ENCODE data around the gene ASXL2.
A peak's percentile ranks its signal among the peaks of the same experiment; 100 is the strongest.
"Not testable (repeated sequence)": the region's sequence is repeated elsewhere in the genome, so short reads cannot be mapped to it uniquely, and the experiment has no call there.

ASXL2 gene

DNA sequence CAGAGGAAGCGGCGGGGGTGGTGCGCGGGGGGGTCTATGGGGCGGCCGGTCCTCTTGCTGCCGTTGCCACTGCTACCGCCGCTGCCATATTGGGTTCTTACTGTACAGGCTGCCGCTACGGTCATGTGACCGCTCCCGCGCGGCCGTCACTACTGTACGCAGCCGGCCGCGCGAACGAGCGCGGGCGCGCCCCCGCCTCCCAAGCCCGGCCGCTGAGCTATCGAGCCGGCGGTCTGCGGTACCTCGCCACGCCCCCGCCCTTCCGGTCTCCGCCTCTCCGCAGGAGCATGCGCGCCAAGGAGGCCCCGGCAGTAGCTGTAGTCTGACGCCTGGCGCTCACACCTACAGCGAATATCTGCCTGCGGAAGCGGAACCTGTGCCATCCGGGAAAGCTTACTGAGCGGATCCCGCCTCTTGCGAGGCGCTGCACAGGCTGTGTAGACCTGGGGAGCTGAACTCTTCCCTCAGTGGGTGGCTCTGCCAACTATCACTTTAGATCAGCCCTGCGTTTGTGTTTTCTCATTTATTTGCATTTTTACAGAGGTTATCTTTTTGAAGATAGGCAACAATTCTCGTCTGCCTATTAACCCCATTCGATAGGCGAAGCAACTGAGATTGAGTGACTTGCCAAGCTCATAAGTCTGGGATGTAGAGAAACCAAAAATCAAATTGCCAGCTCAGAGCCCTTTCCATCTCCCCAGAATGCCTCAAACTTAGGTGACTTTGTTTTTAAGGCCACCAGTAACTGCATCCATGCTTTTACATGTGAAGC lies at the start of gene ASXL2:
TSS of gene ASXL2 (minus strand) at position 127 of the 772 bp plus-strand sequence. CDS start 265 bp downstream, outside the sequence.
- DNase-seq, result peak; percentile 93 to 99 (median 98)
- intact Hi-C loops (cut with DNase I), result loop anchor here (5.0 kb wide), 1 partner anchor 154 kb away; the partner anchor contains the start of gene RAB10

DNA sequence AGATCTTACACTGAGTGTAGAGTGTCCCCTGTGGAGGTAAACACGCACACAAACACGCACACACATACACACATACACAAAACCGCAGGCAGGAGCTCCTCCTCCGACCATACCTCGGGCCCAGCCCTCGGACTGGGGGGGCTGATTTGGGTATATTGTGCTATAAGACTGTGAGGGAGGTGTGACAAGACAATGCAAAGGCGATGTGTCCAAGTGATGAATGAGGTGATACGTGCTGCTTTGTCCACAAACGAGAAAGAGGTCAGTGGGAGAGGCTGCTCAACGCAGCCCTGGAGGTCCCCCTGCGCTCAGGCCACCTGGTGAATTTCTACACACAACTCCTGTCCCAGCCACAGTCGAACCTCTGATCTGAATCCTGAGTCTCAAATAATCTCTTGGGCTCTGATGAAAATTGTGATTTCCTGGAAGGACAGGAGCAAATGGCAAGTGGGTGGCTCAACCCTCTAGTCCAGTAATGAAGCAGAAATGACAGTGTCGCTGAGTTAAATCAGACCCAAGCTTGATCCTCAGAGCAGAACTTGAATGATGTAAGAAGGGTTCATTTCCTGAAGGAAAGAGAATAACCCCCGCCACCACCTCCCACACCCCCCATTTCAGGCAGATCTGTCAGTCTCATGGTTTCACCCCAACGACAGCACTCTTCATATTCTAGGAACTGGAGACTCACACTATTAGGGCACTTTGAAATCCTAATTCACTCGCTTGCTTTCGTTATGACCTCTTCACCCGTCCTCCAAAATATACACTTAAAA lies 48.9 kb upstream of the ASXL2 start:
- intact Hi-C loops (cut with DNase I), result no loop called here
- peak in 14 of 42 donors; percentile 3 to 59 (median 32) for DNase-seq

DNA sequence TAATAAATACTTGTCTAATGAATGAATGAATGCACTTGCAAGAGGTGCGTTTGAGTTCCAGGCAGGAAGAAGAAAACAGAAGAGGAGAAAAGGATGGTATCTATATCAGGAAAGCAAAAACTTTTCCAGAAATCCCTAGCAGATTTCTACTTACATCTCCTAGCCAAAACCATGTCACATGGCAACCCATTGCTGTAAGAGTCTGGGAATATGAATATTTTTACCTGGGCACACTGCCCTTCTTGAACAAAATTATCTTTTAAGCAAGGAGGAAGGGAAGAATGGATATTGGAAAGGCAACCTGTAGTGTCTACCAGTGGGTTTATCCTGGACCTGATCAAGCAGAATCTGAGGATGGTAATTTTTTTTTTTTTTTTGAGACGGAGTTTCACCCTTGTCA lies 44.2 kb upstream of the ASXL2 start:
- DNase-seq, result no peak
- intact Hi-C loops (cut with DNase I), result no loop called here

DNA sequence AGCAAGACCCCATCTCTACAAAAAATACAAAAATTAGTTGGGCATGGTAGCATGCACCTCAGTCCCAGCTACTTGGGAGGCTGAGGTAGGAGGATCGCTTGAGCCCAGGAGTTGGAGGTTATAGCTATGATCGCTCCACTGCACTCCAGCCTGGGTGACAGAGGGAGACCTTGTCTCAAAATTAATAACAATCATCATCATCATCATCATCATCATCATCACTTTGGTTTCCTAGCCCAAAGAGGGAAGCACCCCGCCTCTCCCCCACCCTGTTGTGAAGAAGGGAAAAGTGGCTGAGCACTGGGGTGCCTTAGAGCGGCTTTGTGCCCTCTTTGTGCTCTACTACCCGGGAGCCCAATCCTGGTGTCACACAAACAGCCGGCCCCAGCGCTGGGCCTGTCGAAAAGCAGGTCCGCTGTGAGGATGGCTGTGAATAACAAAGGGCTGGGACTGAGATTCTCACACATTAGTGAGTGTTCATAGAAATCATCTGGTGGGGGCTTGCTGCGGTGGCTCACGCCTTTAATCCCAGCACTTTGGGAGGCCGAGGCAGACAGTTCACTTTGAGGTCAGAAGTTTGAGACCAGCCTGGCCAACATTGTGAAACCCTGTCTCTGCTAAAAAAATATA lies 42.6 kb upstream of the ASXL2 start:
- DNase-seq, result no peak
- intact Hi-C loops (cut with DNase I), result no loop called here

DNA sequence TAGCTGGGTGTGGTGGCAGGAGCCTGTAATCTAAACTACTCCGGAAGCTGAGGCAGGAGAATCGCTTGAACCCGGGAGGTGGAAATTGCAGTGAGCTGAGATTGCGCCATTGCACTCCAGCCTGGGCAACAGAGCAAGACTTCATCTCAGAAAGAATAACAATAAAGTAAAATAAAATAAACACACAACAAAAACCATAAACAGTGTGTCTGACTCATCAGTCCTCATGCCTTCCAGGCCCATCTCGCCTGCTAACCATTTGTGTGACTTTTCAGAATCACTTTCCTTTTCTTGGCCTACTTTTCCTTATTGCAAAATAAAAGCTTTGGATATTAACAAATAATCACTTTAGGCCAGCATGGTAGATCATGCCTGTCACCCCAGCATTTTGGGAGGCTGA lies 42.0 kb upstream of the ASXL2 start:
- no peak for DNase-seq
- intact Hi-C loops (cut with DNase I), result no loop called here

DNA sequence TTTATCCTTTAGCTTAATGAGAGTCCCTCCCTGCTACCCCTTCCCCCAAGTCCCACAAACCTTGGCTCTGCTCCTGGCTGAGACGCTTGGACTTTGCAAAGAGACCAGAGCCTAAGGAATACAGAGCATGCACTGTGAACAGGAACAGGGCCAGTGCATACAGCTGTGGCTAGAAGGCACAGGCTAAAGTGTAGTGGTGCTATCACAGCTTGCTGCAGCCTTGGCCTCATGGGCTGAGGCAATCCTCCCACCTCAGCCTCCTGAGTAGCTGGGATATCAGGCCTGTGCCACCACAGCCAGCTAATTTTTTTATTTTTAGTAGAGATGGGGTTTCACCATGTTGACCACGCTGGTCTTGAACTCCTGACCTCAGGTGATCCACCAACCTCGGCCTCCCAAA lies 39.5 kb upstream of the ASXL2 start:
- intact Hi-C loops (cut with DNase I), result no loop called here
- DNase-seq, result no peak

DNA sequence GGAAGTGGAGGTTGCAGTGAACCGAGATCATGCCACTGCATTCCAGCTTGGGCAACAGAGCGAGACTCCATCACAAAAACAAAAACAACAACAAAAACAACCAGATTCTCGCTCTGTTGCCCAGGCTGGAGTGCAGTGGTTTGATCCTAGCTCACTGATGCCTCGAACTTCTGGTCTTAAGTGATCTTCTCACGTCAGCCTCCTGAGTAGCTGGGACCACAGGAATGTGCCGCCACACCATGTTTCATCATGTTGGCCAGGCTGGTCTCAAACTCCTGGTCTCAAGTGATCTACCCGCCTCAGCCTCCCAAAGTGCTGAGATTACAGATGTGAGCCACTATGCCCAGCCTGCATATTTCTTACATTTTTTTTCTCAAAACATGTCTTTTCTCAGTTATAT lies 39.1 kb upstream of the ASXL2 start:
- DNase-seq; intact Hi-C loops (cut with DNase I): not testable (repeated sequence)

DNA sequence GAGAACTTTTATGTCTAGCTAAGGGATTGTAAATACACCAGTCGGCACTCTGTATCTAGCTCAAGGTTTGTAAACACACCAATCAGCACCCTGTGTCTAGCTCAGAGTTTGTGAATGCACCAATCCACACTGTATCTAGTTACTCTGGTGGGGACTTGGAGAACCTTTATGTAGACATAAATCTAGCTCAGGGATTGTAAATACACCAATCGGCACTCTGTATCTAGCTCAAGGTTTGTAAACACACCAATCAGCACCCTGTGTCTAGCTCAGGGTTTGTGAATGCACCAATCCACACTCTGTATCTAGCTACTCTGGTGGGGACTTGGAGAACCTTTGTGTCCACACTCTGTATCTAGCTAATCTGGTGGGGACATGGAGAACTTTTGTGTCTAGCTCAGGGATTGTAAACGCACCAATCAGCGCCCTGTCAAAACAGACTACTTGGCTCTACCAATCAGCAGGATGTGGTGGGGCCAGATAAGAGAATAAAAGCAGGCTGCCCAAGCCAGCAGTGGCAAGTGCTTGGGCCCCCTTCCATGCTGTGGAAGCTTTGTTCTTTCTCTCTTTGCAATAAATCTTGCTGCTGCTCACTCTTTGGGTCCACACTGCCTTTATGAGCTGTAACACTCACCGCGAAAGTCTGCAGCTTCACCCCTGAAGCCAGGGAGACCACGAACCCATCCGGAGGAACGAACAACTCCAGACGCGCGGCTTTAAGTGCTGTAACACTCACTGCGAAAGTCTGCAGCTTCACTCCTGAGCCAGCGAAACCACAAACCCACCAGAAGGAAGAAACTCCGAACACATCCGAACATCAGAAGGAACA lies 37.9 kb upstream of the ASXL2 start:
- intact Hi-C loops (cut with DNase I), result not testable (repeated sequence)
- peak in 2 of 42 donors; percentile 14 to 15 for DNase-seq

DNA sequence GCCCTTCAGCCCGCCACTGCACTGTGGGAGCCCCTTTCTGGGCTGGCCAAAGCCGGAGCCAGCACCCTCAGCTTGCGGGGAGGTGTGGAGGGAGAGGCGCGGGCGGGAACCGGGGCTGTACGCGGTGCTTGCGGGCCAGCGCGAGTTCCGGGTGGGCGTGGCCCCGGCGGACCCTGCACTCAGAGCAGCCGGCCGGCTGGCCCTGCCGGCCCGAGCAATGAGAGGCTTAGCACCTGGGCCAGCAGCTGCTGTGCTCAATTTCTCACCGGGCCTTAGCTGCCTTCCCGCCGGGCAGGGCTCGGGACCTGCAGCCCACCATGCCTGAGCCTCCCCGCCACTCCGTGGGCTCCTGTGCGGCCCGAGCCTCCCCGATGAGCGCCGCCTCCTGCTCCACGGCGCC lies 37.1 kb upstream of the ASXL2 start:
- DNase-seq; intact Hi-C loops (cut with DNase I): not testable (repeated sequence)

DNA sequence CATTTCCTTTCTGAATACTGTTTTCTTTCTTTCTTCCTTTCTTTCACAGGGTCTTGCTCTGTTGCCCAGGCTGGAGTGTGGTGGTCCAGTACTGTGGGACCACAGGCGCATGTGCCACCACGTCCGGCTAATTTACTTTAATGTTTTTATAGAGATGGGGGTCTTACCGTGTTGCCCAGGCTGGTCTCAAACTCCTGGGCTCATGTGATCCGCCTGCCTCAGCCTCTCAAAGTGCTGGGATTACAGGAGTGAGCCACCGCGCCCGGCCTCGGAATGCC lies 35.3 kb upstream of the ASXL2 start:
- intact Hi-C loops (cut with DNase I); DNase-seq: not testable (repeated sequence)

DNA sequence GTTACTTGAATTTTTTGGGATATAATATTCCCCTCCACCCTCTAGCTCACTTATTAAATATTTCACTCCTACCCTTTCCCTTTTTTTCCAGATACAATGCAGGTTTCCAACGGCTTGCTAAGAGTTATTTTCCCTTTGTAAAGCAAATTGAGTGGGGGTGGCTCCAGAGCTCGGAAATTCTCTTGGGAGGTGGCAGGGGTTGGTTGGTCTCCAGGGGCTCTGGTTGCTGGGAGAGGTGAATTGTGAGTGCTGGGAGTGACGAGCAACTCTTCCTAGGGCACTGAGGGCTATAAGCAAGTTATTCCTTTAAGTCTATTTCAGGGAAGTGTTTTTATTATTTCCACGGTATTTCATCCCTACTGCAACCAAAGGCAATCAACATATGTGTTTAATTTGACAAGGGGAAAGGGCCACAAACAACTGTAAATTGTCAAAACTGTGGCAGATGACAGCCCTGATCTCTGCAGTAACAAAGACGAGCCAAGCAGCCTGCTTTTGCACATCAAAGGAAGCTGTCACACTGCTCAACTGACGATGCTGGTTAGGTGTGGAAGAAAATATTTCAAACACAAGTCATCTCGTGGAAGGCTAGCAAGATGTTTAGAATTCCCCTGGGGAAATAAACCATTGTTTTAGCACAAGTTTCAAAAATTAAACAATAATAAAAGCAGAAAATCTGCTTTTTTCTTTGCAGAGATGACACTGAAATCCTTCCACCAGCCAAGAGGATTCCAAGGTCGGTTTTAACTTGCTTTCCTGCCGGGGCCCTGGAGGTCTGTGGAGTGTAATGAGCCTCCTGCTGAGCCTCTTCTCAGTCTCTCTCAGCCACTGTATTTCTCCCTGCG lies 34.8 kb upstream of the ASXL2 start:
- intact Hi-C loops (cut with DNase I), result no loop called here
- DNase-seq, result peak in 36 of 42 donors; percentile 23 to 85 (median 54)

DNA sequence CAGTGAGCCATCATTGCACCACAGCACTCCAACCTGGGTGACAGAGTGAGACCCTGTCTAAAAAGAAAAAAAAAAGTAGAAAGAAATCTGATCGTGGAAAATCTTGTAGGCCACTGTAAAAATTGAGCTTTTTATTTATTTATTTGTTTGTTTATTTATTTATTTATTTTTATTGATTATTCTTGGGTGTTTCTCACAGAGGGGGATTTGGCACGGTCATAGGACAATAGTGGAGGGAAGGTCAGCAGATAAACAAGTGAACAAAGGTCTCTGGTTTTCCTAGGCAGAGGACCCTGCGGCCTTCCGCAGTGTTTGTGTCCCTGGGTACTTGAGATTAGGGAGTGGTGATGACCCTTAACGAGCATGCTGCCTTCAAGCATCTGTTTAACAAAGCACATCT lies 31.3 kb upstream of the ASXL2 start:
- intact Hi-C loops (cut with DNase I); DNase-seq: not testable (repeated sequence)

DNA sequence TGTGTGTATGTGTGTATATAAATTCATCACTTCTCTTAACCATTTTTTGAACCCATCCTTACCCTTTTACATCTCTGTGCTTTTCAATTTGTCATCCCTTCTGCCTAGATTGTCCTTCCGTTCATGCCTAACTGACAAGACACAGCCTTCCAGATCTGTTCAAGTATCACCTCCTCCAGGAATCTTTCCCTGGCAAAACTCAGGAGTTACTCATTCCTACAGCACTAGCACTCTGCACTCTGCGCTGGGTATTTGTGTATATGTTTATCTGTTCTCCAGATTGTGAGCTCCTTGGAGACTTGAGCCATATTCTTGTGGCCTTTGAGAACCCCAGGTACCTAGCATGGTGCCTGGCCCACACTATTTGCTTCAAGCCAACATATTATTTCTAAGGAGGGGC lies 26.8 kb upstream of the ASXL2 start:
- intact Hi-C loops (cut with DNase I), result no loop called here

DNA sequence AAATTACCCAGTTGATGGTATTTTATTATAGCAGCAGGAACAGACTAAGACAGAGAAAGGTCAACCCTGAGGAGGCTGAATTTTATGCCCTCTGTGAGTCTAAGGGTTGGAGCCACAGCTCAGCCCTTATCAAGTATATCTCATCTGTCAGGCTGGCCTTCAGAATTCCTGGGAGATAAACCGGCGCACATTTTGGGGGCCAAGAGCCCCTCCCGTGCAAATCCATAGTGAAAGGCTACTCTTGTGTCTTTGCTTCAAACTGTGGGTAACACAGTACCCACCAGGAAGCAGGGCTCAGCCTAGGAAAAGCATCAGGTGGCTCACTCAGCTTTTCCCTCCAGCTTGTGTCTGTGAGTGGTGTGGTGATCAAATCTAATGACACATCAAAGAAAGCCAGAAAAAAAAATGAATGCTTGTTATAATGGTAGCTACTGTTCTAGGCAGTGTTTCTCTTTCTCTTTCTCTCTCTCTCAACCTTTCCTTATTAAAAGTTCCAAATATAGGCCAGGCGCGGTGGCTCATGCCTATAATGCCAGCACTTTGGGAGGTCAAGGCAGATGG lies 25.0 kb upstream of the ASXL2 start:
- intact Hi-C loops (cut with DNase I), result no loop called here
- no peak for DNase-seq

More for the DNA sequence above, 26.8 kb upstream of the ASXL2 start:
- DNase-seq, result no peak

DNA sequence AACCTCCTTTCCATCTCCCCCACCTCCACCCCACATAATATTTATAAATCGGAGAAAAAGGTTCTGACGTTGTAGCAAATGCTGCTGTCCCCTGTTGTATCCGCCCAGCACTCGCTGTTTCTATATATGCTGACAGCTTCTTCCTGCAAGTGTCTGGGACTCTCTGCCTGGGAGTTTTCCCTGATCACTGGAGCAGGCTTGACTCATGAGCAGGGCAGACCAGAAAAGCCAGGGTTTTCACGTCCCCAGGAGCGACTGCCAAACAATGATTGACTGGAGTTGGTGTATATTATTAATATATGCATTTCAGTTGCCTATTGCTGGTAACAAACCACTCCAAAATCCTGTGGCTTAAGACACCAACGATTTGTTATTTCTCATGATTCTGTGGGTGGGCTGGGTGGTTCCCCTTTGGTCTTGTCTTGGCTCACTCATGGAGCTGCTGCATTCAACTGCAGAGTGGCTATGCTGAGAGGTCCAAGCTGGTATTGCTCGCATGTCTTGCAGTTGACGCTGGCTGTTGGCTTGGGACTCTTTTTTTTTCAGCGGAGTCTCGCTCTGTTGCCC lies 21.2 kb upstream of the ASXL2 start:
- intact Hi-C loops (cut with DNase I), result no loop called here
- DNase-seq, result no peak

DNA sequence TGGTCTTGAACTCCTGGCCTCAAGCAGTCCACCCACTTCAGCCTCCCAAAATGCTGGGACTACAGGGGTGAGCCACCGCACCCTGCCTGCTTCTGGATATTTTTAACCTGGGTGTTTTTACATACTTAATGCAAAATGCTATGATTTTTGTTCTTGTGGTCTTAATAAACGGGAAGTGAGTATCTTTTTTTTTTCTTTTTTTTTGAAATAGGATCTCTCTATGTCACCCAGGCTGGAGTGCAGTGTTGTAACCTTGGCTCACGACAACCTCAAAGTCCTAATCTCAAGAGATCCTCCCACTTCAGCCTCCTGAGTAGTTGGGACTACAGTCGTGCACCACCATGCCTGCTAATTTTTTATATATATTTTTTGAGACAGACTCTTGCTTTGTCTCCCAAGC lies 19.2 kb upstream of the ASXL2 start:
- DNase-seq, result no peak
- intact Hi-C loops (cut with DNase I), result no loop called here

DNA sequence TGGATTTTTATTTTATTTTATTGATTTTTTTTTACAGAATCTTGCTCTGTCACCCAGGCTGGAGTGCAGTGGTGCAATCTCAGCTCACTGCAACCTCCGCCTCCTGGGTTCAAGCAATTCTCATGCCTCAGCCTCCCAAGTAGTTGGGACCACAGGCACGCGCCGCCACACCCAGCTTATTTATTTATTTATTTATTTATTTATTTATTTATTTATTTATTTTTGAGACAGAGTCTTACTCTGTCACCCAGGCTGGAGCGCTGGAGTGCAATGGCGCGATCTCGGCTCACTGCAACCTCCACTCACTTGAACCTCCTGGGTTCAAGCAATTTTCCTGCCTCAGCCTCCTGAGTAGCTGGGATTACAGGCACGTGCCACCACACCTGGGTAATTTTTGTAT lies 18.0 kb upstream of the ASXL2 start:
- DNase-seq; intact Hi-C loops (cut with DNase I): not testable (repeated sequence)

DNA sequence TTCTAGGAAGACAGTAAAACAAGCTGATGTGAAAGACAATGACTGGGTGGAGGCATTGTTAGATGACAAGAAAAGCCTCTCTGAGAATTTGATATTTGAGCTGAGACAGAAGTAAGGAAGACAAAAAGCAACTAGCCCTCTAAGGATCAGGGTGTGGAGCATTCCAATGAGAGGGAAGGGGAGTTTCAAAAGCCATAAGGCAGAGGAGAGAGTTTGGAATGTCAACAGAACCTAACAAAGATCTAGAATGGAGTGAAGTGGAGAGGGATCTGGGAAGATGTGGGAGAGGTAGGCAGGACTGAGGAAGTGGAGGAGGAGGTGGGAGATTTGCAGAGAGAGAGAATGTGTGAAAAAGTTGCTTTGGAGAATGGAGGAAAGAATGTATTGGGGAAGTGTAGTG lies 17.3 kb upstream of the ASXL2 start:
- intact Hi-C loops (cut with DNase I), result no loop called here
- no peak for DNase-seq

Data from head of caudate nucleus (tissue), 42 donors.